ENCODE measurements around the gene AGPAT3. TPM values are rescaled to one million over a fixed set of nuclear protein-coding genes. Genes with fewer than 3 reads are reported as not detected.

Gene AGPAT3
- total RNA-seq, 2 experiments from 2014 or later: 66.7 to 69.0 TPM

GRCh38 chr21:43876605-43877004 lies 11.6 kb downstream of the AGPAT3 start:
- POLR2A ChIA-PET: no interaction called here
- CTCF ChIA-PET: no interaction called here

- POLR2A ChIA-PET: interaction anchor here (0.6 kb wide), 1 partner anchor 13 kb away, joined by 6 read pairs; no protein-coding TSS in a partner anchor
- CTCF ChIA-PET: interaction anchor here (1.1 kb wide), 1 partner anchor 61 kb away, joined by 3 read pairs; no protein-coding TSS in a partner anchor
These were observed 13.0 kb downstream of the AGPAT3 start for GRCh38 chr21:43877936-43878575.

- POLR2A ChIA-PET: no interaction called here
- CTCF ChIA-PET: interaction anchor here (0.7 to 1.3 kb wide), 2 partner anchors 13 to 69 kb away, joined by 3 to 5 read pairs; no protein-coding TSS in a partner anchor
These were observed 14.5 kb downstream of the AGPAT3 start for GRCh38 chr21:43879348-43880110.

- ChIA-PET POLR2A (interaction anchor here (0.5 kb wide), 1 partner anchor 38 kb away, joined by 8 read pairs; no protein-coding TSS in a partner anchor), CTCF (interaction anchor here (0.7 kb wide), 1 partner anchor 14 kb away, joined by 3 read pairs; no protein-coding TSS in a partner anchor)
These were observed 15.3 kb downstream of the AGPAT3 start for GRCh38 chr21:43880111-43880985.

GRCh38 chr21:43881283-43881682 lies 16.3 kb downstream of the AGPAT3 start:
- ChIA-PET CTCF (interaction anchor here (1.4 kb wide), 1 partner anchor 13 kb away, joined by 3 read pairs; no protein-coding TSS in a partner anchor), POLR2A (no interaction called here)

- CTCF ChIA-PET: interaction anchor here (1.4 kb wide), 1 partner anchor 12 kb away, joined by 3 read pairs; no protein-coding TSS in a partner anchor
These were observed 16.9 kb downstream of the AGPAT3 start for GRCh38 chr21:43881935-43882334.

GRCh38 chr21:43882952-43883545 lies 18.0 kb downstream of the AGPAT3 start:
- CTCF ChIA-PET: no interaction called here

More at GRCh38 chr21:43881935-43882334, 16.9 kb downstream of the AGPAT3 start:
- POLR2A ChIA-PET: no interaction called here

GRCh38 chr21:43884012-43884860 lies 19.2 kb downstream of the AGPAT3 start:
- CTCF ChIA-PET: interaction anchor here (0.5 to 1.8 kb wide), 4 partner anchors 10 to 29 kb away, joined by 3 to 6 read pairs (median 3); no protein-coding TSS in a partner anchor
- POLR2A ChIA-PET: no interaction called here

More at GRCh38 chr21:43882952-43883545, 18.0 kb downstream of the AGPAT3 start:
- POLR2A ChIA-PET: no interaction called here

GRCh38 chr21:43884861-43885417 lies 19.9 kb downstream of the AGPAT3 start:
- CTCF ChIA-PET: interaction anchor here (0.6 to 1.8 kb wide), 2 partner anchors 9 to 108 kb away, joined by 4 to 6 read pairs; no protein-coding TSS in a partner anchor

GRCh38 chr21:43885721-43886120 lies 20.7 kb downstream of the AGPAT3 start:
- POLR2A ChIA-PET: interaction anchor here (0.7 kb wide), 1 partner anchor 25 kb away, joined by 3 read pairs; no protein-coding TSS in a partner anchor
- CTCF ChIA-PET: no interaction called here

More at GRCh38 chr21:43884861-43885417, 19.9 kb downstream of the AGPAT3 start:
- POLR2A ChIA-PET: interaction anchor here (0.7 kb wide), 1 partner anchor 25 kb away, joined by 3 read pairs; no protein-coding TSS in a partner anchor

- CTCF ChIA-PET: interaction anchor here (1.4 kb wide), 1 partner anchor 97 kb away, joined by 3 read pairs; the partner anchor contains the start of gene RRP1
These were observed 21.5 kb downstream of the AGPAT3 start for GRCh38 chr21:43886565-43886964.

GRCh38 chr21:43889069-43889468 lies 24.0 kb downstream of the AGPAT3 start:
- POLR2A ChIA-PET: no interaction called here
- CTCF ChIA-PET: no interaction called here

More at GRCh38 chr21:43886565-43886964, 21.5 kb downstream of the AGPAT3 start:
- POLR2A ChIA-PET: no interaction called here

GRCh38 chr21:43890042-43890441 lies 25.0 kb downstream of the AGPAT3 start:
- ChIA-PET CTCF (no interaction called here), POLR2A (interaction anchor here (0.6 kb wide), 1 partner anchor 96 kb away, joined by 4 read pairs; no protein-coding TSS in a partner anchor)

GRCh38 chr21:43892334-43892733 lies 27.3 kb downstream of the AGPAT3 start:
- ChIA-PET POLR2A (interaction anchor here (1.0 kb wide), 1 partner anchor 82 kb away, joined by 3 read pairs; no protein-coding TSS in a partner anchor), CTCF (interaction anchor here (1.1 to 2.7 kb wide), 3 partner anchors 18 to 47 kb away, joined by 3 to 7 read pairs (median 4); no protein-coding TSS in a partner anchor)

- CTCF ChIA-PET: interaction anchor here (0.9 to 2.7 kb wide), 7 partner anchors 9 to 47 kb away, joined by 3 to 7 read pairs (median 4); no protein-coding TSS in a partner anchor
- POLR2A ChIA-PET: interaction anchor here (0.6 to 1.0 kb wide), 3 partner anchors 27 to 186 kb away, joined by 3 to 7 read pairs (median 6); no protein-coding TSS in a partner anchor
These were observed 28.0 kb downstream of the AGPAT3 start for GRCh38 chr21:43892984-43893535.

- POLR2A ChIA-PET: interaction anchor here (0.6 to 1.0 kb wide), 9 partner anchors 20 to 1642 kb away, joined by 3 to 7 read pairs (median 5); no protein-coding TSS in a partner anchor
- CTCF ChIA-PET: interaction anchor here (0.9 to 2.7 kb wide), 8 partner anchors 9 to 46 kb away, joined by 3 to 7 read pairs (median 4); no protein-coding TSS in a partner anchor
These were observed 28.6 kb downstream of the AGPAT3 start for GRCh38 chr21:43893536-43894205.

Measured in activated CD8-positive, alpha-beta memory T cell treated with anti-CD3 and anti-CD28 coated beads for 36 hours (primary cell).